Common myeloid progenitor, CD34-positive (primary cell): Measurements from ENCODE around the gene CA12.
"Not testable (repeated sequence)": the region's sequence is repeated elsewhere in the genome, so short reads cannot be mapped to it uniquely, and the experiment has no call there.

ENCODE experiments used
- CTCF ChIA-PET: fragments of 350-600 bp; sonication (Branson Sonifier 250); formaldehyde crosslinking; loops from one replicate; lab custom pipeline; 2021; ENCODE audit warnings: antibody characterized with exemption; lab: Charles Lee
- POLR2A ChIA-PET: fragments of 350-600 bp; sonication (Branson Sonifier 250); formaldehyde crosslinking; loops from one replicate; lab custom pipeline; 2021; ENCODE audit warnings: antibody characterized with exemption; lab: Charles Lee
- DNase-seq, 3 donors: peaks; one replicate each; pipeline versions ENCODE4 v3.0.0 to v3.0.0-alpha.2; 2013
- H3K27ac ChIP-seq, 2 experiments: 1 replicate in 1 of 2; 2 replicates in 1 of 2; pipeline ENCODE4 v1.7.0; 2013; ENCODE audit warnings: inconsistent platforms in 2 of 2, low read length in 2 of 2, mild to moderate bottlenecking in 2 of 2, low read depth in 1 of 2, moderate library complexity in 1 of 2; ENCODE audit not compliant: severe bottlenecking in 2 of 2, insufficient read depth in 1 of 2, poor library complexity in 1 of 2
- H3K27me3 ChIP-seq, 5 experiments: replicated peaks in 2 of 5; 1 replicate in 3 of 5; 2 replicates in 2 of 5; pipeline versions ENCODE4 v1.6.1 to v1.7.0; 2013; ENCODE audit warnings: low read length in 4 of 5, mild to moderate bottlenecking in 2 of 5, moderate library complexity in 2 of 5, inconsistent platforms in 1 of 5; ENCODE audit not compliant: insufficient read depth in 5 of 5, control insufficient read depth in 4 of 5
- H3K36me3 ChIP-seq, 4 experiments: 1 replicate in 2 of 4; 2 replicates in 2 of 4; pipeline versions ENCODE4 v1.6.1 to v1.7.0; 2013; ENCODE audit warnings: low read length in 3 of 4, control low read depth in 1 of 4, mild to moderate bottlenecking in 1 of 4; ENCODE audit not compliant: control insufficient read depth in 4 of 4, insufficient read depth in 4 of 4
- H3K4me1 ChIP-seq, 4 experiments: 1 replicate in 3 of 4; 2 replicates in 1 of 4; pipeline versions ENCODE4 v1.6.1 to v1.7.1; 2013; ENCODE audit warnings: low read length in 3 of 4, mild to moderate bottlenecking in 3 of 4, control low read depth in 1 of 4, inconsistent platforms in 1 of 4, moderate library complexity in 1 of 4; ENCODE audit not compliant: control insufficient read depth in 4 of 4, insufficient read depth in 4 of 4; ENCODE audit errors: control extremely low read depth in 1 of 4
- H3K4me3 ChIP-seq, 7 experiments: 1 replicate in 4 of 7; 2 replicates in 3 of 7; pipeline versions ENCODE4 v1.5.1 to v1.7.0; 2013; ENCODE audit warnings: mild to moderate bottlenecking in 7 of 7, low read length in 6 of 7, moderate library complexity in 6 of 7, inconsistent platforms in 2 of 7, low read depth in 2 of 7, control low read depth in 1 of 7; ENCODE audit not compliant: insufficient read depth in 4 of 7, control insufficient read depth in 1 of 7; ENCODE audit errors: extremely low read depth in 1 of 7
- H3K9me3 ChIP-seq, 5 experiments: 1 replicate in 4 of 5; 2 replicates in 1 of 5; pipeline versions ENCODE4 v1.6.1 to v1.7.1; 2013; ENCODE audit warnings: low read length in 4 of 5, mild to moderate bottlenecking in 2 of 5, inconsistent platforms in 1 of 5, low read depth in 1 of 5, moderate library complexity in 1 of 5; ENCODE audit not compliant: control insufficient read depth in 4 of 5, insufficient read depth in 2 of 5; ENCODE audit errors: control extremely low read depth in 1 of 5
- WGBS: methylation state at CpG from one replicate; pipeline ENCODE4 v1.1.5; 2013; ENCODE audit not compliant: insufficient coverage; 5-methylcytosine and 5-hydroxymethylcytosine counted together

CA12 gene

GRCh38 chr15:63322541-63322940 is 59.1 kb downstream of the CA12 start:
- H3K27ac ChIP-seq: no peak overlapping the region
- H3K27me3 ChIP-seq: no peaks in the 10 kb centered on the region
- ChIA-PET CTCF (no interaction called here), POLR2A (no interaction called here)
- WGBS: 44% methylated on average over 4 of the region's 4 CpGs
- DNase-seq: peak in 1 of 3 donors; percentile 5
- H3K4me3 ChIP-seq: no peak overlapping the region
- H3K4me1 ChIP-seq: peaks cover 0 to 3% (median 0%) of the 10 kb centered on the region in 4 experiments
- no peaks in the 10 kb centered on the region for H3K9me3 ChIP-seq
- no peaks in the 10 kb centered on the region for H3K36me3 ChIP-seq

- CTCF ChIA-PET: no interaction called here
- Histone ChIP-seq H3K4me1 (peaks cover 0 to 3% (median 0%) of the 10 kb centered on the region in 4 experiments), H3K27ac (no peak overlapping the region), H3K36me3 (no peaks in the 10 kb centered on the region), H3K27me3 (no peaks in the 10 kb centered on the region), H3K4me3 (no peak overlapping the region), H3K9me3 (no peaks in the 10 kb centered on the region)
- POLR2A ChIA-PET: no interaction called here
- 96% methylated on average over 24 of the region's 29 CpGs for WGBS
- DNase-seq: no peak
These were observed 60.2 kb downstream of the CA12 start for GRCh38 chr15:63321462-63321861.

- H3K4me1 ChIP-seq, H3K27me3 ChIP-seq, DNase-seq, H3K4me3 ChIP-seq, H3K9me3 ChIP-seq, H3K27ac ChIP-seq, CTCF ChIA-PET, H3K36me3 ChIP-seq, POLR2A ChIA-PET: not testable (repeated sequence)
- WGBS: 100% methylated on average over 4 of the region's 11 CpGs
These were observed 60.7 kb downstream of the CA12 start for GRCh38 chr15:63320981-63321380.

- H3K4me3 ChIP-seq, CTCF ChIA-PET, H3K27ac ChIP-seq, H3K36me3 ChIP-seq, POLR2A ChIA-PET, H3K4me1 ChIP-seq, H3K27me3 ChIP-seq, DNase-seq, H3K9me3 ChIP-seq: not testable (repeated sequence)
- 100% methylated on average over 1 of the region's 10 CpGs for WGBS
These were observed 61.2 kb downstream of the CA12 start for GRCh38 chr15:63320446-63320845.

GRCh38 chr15:63319065-63319464 is 62.6 kb downstream of the CA12 start:
- WGBS: no CpG with 5 or more reads among the region's 3 CpGs
- no peak overlapping the region for H3K27ac ChIP-seq
- H3K27me3 ChIP-seq: peaks cover 0 to 3% (median 0%) of the 10 kb centered on the region in 5 experiments
- DNase-seq: no peak
- CTCF ChIA-PET: no interaction called here
- H3K9me3 ChIP-seq: no peaks in the 10 kb centered on the region
- H3K36me3 ChIP-seq: no peaks in the 10 kb centered on the region
- no peak overlapping the region for H3K4me3 ChIP-seq
- H3K4me1 ChIP-seq: peaks cover 0 to 3% (median 0%) of the 10 kb centered on the region in 4 experiments
- POLR2A ChIA-PET: no interaction called here

- Histone ChIP-seq H3K9me3 (no peaks in the 10 kb centered on the region), H3K4me1 (no peaks in the 10 kb centered on the region), H3K4me3 (no peak overlapping the region), H3K27me3 (peaks cover 0 to 3% (median 0%) of the 10 kb centered on the region in 5 experiments), H3K27ac (no peak overlapping the region), H3K36me3 (no peaks in the 10 kb centered on the region)
- WGBS: 93% methylated on average over 4 of the region's 4 CpGs
- DNase-seq: no peak
- ChIA-PET CTCF (no interaction called here), POLR2A (interaction anchor here (0.7 kb wide), 1 partner anchor 40 kb away, joined by 3 read pairs; no protein-coding TSS in a partner anchor)
These were observed 63.3 kb downstream of the CA12 start for GRCh38 chr15:63318344-63318743.

GRCh38 chr15:63314409-63314808 is 67.2 kb downstream of the CA12 start:
- DNase-seq: no peak
- Histone ChIP-seq H3K27me3 (peaks cover 0 to 3% (median 0%) of the 10 kb centered on the region in 5 experiments), H3K4me3 (no peak overlapping the region), H3K36me3 (no peaks in the 10 kb centered on the region), H3K27ac (no peak overlapping the region), H3K9me3 (no peaks in the 10 kb centered on the region), H3K4me1 (no peaks in the 10 kb centered on the region)
- ChIA-PET CTCF (interaction anchor here (0.9 kb wide), 1 partner anchor 168 kb away, joined by 3 read pairs; no protein-coding TSS in a partner anchor), POLR2A (no interaction called here)
- 71% methylated on average over 2 of the region's 2 CpGs for WGBS
